Inferior parietal cortex (tissue), 1 donor: ENCODE measurements around the gene SNTG2.
"Not testable (repeated sequence)": the region's sequence is repeated elsewhere in the genome, so short reads cannot be mapped to it uniquely, and the experiment has no call there.

ENCODE experiments used
- DNase-seq: peaks from one replicate; pipeline ENCODE4 v3.0.0-alpha.2; 2016; ENCODE audit errors: extremely low spot score

The SNTG2 gene

DNA sequence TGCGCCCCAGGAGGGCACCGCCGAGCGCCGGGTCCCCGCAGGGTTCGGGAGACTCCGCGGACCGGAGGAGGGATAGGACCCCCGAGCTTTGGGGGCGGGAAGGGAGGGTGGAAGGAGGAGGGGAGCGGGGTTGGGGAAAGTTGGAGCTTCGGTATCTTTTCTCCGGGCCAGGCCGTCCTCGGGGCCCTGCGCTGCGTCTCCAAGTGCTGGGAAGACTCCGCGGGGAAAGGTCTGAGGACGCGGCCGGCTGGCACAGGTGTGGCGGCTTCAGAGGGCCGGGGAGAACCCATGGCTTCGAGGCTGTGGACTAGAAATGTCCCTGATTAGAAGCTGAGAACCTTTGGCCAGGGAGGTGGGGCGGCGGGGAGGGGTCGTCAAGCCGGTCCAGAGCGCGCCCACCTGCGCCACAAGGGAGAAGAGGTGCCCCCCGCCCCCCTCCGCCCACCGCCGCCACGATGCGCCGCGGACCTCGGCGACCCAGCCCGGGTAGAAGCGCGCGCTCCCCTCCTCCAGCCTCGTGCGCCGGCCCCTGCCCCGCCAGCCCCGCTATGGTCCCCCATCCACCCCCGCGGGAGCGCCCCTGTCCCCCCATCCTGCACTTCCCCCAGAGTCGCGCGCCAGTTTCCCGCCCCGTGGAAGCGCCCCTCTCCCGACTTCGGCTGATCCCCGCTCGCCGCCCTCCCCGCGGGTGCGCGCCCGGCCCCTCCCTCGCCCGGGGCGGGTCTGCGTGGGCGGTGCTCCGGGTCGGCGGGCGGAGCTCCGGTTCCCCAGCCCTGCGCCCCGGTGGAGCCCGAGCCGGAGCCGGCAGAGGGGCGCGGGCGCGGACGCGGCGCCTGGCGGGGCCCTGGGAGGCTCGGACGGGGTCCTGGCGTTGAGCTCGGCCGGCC lies at the start of gene SNTG2:
Gene SNTG2 (plus strand): TSS at position 770 of the 887 bp plus-strand sequence. CDS start 148 bp downstream, outside the sequence.
- DNase-seq, result no peak

DNA sequence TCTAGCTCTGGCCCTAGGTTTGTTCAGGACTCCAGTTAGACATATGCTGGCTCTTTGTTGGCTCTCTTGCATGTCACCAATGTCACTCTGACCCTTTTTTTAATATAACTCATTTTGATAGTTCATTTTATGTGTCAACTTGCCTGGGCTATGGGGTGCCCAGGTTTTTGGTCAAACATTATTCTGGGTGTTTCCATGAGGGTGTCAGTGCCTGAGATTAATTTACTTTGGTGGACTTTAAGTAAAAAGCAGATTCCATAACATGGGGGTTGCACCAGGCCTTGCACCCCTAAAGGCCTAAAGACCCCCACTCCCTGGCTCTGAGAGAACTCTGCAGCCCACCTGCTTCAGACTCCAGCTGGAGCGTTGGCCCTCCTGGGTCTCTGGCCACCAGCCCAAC lies 48.1 kb upstream of the SNTG2 start:
- no peak for DNase-seq

DNA sequence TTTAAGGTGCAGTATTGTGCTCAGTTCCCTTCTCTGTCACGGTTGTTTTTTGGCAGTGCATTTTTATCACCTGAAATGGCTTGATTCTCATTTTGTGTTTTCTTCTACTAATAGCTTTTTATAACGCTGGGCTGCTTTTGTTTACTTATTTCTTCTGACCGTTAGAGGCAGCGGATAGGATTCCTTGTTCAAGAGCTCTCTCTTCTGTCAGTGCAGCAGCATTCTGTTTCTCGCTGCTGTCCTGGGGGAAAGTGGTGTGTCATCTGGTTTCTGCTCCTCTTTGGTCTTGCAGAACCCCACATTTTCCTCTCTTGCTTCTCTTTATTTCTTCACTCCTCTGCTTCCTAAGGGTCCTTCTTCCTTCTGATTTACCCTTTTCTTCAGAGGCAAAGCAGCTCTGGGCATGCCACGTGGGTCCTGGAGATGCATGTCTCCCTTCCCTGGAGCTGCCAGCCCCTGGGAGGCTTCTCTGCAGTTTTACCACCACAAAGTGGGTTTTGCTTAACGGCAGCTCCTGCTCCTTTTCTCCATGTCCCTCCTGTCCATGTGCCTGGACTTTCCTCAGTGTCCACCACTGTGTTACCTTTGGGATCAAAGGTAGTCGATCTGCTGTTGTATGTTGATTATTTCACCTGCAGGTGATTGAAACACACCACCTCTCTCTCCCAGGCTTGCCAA lies 47.3 kb upstream of the SNTG2 start:
- no peak for DNase-seq

DNA sequence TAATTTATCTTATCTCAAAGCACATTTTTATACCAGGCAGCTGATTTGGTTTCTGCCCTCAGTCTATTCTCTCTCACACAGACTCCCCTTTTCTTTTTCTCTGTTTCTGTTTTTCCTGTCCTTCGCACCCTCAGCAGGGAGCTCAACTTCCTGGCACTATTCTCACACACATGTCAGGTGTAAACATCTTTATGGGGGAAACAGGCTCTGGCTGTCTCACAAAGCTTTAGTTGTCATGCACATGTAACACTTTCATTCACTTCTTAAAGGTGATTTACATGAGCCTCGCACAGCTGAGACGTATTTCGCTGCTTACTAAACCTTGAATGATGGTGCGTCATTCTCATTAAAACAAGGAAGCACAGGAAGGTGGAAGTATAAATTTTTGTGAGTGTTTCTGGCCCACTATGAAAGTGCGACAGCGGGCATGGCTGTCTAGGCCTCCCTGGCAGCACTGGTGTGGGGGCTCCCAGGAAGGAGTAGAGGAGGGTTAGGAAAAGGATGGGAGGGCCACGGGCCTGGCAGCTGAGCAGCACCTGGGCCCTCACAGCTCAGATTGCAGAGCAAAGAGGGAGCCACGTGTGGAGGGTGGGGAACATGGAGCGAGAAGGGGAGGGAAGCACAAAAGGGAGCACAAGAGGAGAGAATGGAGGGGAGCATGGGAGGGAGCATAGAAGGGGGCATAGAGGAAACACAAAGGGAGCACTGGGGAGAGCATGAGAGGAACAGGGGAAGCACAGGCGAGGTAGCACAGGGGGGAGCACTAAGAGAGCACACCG lies 46.2 kb upstream of the SNTG2 start:
- DNase-seq, result no peak

DNA sequence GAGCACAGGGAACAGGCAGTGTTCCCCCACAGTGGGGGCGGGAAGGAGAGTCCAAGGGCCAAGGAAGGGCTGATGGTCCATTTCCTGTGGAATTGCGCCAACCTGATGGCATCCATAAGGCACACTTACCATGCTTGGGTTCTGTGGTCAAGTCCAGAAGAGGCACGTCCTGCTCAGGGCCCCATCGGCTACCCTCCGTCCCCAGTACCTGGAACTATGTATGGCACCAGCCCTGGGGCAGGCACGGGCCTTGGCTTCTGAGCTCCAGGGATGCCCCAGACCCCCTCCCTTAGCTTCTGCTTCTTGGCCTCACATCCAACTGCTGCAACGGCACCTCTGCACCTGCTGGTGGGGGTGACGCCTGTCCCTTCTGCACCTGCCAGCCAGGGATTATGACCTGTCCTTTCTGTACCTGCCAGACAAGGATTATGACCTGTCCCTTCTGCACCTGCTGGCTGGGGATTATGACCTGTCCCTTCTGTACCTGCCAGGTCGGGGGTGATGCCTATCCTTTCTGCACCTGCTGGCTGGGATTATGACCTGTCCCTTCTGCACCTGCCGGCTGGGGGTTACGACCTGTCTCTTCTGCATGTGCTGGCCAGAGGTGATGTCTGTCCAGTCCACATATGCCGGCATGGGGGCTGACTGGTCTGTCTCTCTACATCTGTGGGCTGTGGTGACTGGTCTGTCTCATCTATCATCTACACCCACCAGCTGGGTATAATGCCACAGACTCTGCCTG lies 45.4 kb upstream of the SNTG2 start:
- DNase-seq, result no peak

DNA sequence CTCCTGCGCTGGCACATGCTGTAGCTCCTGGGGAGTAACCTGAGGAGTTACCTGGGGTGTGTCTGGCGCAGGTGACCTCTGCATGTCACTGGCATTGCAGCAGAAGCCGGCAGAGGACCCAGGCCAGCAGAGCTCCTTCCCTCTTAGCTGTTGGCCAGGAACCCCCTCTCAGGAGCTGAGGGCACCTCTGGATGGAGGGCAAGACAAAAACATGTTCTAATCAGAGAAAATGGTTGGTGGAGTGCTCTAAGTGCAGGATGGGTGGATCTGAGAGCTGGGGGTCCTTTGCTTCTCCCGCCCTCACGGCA lies 44.9 kb upstream of the SNTG2 start:
- DNase-seq, result no peak

DNA sequence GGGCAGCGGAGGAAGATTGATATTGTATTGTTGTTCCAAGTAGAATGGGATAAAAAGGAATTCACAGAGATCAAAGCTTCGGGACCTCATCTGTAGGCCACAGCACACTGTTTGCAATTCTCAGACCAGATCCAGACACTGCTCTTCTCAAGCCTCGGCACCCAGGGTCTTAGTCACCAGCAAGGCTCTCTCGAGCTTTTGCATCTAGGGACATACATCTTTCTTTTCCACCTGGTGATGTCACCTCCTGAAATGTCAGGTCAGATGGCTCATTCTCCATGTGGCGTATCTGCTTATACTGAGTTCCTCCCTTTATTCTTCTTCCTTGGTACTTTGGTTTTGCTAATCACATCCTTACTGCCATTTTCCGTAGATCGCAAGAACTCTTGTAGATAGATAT lies 42.9 kb upstream of the SNTG2 start:
- no peak for DNase-seq

DNA sequence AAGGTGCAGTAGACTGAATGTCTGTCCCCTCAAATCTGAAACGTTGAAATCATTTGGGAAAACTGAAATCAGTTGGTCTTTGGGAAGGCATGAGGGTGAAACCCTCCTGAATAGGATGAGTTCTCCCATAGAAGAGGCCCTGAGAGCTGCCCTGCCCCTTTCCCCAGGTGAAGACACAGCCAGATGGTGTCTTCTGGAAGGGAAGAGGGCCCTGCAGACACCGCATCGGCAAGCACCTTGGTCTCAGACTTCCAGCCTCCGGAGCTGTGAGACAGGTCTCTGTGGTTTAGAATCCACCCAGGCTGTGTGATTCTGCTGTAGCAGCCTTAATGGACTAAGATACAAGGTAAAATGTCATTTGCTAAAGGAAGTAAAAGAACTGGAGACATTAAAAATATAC lies 42.1 kb upstream of the SNTG2 start:
- no peak for DNase-seq

DNA sequence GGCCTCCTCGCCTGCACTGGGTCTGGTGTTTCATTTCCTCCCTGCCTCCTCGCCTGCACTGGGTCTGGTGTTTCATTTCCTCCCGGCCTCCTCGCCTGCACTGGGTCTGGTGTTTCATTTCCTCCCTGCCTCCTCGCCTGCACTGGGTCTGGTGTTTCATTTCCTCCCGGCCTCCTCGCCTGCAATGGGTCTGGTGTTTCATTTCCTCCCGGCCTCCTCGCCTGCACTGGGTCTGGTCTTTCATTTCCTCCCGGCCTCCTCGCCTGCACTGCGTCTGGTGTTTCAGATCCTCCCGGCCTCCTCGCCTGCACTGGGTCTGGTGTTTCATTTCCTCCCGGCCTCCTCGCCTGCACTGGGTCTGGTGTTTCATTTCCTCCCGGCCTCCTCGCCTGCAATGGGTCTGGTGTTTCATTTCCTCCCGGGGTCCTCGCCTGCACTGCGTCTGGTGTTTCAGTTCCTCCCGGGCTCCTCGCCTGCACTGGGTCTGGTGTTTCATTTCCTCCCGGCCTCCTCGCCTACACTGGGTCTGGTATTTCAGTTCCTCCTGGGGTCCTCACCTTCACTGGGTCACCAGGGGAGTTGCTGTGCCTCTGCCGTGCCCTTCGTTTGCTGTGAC lies 40.8 kb upstream of the SNTG2 start:
- DNase-seq, result not testable (repeated sequence)

DNA sequence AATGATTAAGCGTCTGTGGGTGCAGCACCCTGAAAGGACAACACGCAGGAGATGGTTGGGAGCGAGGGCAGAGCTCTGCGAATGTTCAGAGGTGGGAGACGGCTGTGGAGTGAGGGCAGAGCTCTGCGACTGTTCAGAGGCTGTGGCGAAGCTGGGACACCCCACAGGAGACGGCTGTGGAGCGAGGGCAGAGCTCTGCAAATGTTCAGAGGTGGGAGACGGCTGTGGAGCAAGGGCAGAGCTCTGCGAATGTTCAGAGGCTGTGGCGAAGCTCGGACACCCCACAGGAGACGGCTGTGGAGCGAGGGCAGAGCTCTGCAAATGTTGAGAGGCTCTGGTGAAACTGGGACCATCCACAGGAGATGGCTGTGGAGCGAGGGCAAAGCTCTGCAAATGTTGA lies 40.0 kb upstream of the SNTG2 start:
- no peak for DNase-seq

DNA sequence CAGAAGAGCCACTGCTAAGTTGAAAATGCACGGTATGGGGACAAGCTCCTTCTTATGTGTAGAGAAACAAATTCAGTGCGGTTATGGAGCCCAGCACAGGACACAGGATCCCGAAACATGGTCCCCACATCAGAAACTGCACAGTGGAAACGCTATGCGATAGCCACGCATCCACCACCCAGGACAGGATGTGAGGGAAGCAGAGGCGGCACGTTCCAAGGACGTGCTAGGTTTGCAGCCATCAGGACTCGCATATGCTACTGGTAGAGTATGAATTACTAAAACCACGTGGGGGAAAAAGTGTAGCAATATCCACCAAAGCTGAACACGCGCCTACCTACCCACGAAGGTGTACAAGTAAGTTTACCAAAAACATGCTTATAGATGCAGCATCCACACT lies 34.7 kb upstream of the SNTG2 start:
- DNase-seq, result no peak

DNA sequence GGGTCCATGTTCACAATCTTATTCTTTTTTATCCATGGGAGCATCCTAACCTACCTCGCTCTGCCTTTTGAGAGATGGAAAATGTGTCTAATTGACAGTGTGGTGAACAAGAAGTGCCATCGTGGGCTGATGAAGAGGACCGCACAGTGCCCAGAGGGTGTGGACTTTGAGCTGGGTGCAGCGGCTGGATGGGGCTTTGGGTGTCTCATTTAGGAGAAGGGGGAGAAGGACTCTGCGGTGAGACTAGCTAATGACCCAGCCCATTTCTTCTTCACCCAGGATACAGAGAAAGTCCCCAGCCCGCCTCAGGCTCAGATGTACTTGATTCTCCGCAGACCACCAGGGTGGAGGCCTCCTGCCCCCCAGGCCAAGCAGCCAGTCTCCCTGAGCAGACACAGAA lies 33.7 kb upstream of the SNTG2 start:
- no peak for DNase-seq

DNA sequence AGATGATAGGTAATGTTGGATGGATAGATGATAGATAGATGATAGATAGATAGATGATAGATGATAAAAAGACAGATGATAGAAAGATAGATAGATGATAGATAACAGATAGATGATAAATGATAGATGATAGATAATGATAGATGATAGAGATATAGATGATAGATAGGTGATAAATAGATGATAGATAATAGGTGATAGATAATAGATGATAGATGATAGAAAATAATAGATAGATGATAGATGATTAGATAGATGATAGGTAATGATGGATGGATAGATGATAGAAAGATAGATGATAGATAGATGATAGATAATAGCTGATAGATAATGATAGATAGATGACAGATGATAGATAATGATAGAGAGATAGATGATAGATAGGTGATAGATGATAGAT lies 31.0 kb upstream of the SNTG2 start:
- no peak for DNase-seq

DNA sequence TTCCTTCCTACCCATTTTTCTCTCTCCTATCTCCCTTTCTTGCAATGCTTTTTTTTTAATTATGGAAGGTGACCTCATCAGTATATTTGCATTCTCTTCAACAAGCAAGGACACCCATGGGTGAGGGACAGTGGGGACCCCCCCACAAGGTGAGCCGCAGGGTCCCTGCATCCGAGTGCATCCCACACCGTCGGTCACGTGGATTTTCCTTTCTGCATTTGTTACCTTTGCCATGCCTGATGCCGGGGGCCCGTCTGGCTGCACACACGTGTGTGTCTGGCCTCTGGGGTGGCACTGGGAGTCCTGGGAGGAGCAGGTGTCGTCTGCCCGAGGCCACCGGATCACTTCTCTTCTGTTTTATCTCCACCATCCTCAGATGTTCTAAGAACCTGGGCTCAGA lies 30.1 kb upstream of the SNTG2 start:
- no peak for DNase-seq

DNA sequence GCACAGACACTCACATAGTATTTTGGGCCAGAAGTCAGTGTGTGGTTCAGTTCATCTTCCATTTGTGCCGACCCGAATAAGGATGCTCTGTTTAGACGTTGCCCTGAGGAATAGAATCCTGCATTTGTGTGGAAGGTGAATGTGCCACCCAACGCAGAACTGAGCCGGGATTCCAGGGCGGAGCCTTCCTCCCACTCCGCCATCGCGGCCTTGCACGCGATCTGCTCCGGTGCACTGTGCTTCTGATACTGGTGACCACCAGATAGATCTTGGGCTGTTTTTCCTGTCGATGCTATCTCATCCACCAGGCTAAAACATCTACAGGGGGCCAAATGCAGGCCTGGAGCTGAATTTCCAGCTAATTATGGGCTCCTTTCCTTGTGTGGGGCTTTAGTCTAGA lies 29.6 kb upstream of the SNTG2 start:
- DNase-seq, result no peak

DNA sequence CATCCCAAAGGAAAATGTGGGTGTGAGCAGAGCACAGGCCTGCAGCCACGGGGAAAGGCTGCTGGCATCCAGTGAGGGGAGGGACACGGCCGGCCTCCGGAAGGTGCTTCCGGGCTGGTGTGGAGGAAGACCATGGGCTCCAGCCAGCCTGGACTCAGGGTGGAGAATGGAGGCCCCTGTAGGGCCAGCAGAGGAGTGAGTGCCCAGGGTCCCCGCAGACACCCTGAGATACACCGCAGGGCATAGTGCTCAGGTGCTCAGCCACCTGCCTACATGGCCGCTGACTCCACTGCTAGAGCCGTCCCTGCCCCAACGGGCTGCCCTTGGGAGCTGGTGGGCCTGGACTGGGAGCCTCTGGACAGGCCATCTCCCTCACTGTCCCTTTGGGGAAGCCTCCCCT lies 28.5 kb upstream of the SNTG2 start:
- DNase-seq, result no peak

DNA sequence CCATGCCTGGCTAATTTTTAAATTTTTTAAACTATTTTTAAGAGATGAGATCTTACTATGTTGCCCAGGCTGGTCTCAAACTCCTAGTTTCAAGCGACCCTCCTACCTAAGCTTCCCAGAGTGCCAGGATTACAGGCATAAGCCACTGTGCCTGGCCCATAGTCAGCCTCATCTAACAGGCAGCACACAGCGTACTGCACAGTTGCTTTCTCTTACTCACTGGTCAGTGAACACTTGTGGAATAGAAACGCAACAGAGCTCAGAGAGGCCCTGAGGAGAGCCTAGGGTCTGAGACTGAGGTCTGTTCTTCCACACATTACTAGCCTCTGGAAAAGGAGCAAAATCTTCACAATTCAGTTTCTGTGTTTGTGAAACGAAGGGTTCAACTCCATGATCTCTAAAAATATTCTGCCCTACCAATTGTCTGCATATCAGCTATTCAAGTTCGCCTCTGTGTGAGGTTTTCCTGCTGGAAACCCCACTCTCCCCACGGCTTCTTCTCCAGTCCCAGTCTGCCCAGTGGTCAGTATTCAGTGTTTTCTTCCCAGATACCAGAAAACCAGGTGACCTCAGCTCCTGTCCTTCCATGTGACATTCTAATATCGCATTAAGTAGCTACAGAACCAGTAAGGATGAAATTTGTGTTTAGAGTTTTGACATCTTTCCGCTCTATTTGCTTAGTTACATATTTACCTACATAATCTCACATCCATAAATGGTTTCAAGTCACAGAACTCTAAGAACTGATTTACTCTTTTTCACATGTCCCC lies 26.6 kb upstream of the SNTG2 start:
- no peak for DNase-seq

DNA sequence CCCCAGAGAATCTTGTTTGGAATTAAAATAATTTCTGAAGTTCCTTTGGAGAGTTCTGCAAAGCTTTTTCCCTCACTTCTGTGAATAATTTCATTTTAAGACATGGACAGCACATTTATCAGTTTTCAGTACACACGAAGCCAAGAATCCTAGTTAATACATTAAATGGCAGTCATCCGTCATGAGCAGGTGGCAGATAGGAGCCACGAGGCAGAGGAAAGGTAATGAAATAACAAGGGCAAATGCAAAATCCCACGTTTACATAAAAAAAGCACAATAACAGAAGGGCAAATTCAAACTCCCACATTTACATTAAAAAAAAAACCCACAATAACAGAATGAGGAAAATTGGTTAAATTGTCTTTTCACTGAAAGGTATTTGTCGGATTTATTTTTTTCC lies 25.9 kb upstream of the SNTG2 start:
- no peak for DNase-seq

DNA sequence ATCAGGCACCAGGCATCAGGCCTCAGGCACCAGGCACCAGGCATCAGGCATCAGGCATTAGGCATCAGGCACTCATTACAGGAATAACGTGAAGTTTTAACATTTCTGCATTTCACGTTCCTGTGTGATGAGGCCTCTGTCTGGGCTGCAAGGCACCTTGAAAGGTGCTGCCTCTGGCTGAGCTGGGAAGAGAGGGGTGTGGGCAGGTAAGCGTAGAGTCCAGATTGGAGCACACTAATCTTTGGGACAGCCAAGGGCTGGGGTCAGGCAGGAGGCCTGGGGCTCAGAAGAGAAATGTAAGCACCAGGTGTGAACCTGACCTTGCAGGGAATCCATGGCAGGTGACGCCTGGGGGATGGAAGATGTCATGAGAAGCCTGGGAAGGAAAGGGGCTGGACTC lies 25.3 kb upstream of the SNTG2 start:
- no peak for DNase-seq

DNA sequence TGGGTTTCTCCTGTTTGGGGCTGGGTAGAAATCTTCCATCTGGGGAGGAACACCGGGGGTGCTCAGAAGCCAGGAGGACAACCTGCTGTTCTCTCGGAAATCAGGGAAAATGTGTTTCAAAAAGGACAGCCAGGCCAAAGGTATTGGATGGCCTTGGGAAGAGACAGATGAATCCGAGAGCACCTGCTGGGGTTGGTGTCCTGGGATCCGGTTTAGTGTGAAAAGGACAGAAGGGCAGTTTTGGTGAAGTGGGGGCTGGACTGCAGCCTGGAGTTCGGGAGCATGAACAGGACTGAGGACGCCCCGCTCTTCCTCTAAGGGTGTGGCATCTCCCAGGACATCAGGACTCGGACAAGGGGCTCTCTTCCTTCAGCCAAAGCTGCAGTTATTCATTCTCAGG lies 24.9 kb upstream of the SNTG2 start:
- DNase-seq, result no peak

DNA sequence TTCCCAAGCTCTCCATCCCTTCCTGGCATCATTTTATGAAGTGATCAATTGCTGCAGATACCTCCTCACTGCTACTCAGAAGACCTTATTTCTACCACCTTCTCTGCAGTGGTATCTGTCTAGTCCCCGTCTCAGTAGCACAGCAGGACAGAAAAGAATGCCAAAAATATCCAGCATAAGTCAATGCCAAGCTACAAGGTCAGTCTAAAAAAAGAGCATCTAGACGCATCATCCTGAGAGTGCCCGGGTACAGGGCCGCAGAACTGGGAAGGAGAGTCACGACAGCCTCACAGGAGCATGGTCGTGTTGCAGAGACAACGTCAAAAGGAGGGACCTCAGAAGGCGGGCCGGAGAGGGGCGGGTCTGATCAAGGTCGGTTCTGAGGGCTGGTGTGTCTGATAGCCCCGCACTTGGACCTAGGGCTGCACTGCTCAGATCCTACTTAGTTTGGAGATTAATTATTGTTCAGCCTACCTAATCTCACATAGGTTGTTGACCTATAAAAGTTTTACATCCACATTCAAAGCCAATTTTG lies 24.3 kb upstream of the SNTG2 start:
- no peak for DNase-seq
